GM12801 (cell line): Measurements from ENCODE around the gene THOC2.

Source experiments
- CTCF ChIP-seq: IDR thresholded peaks from one replicate; pipeline ENCODE4 v1.5.1; 2011; ENCODE audit warnings: control low read depth; ENCODE audit not compliant: insufficient read length; ENCODE audit errors: extremely low read depth

The THOC2 gene

DNA sequence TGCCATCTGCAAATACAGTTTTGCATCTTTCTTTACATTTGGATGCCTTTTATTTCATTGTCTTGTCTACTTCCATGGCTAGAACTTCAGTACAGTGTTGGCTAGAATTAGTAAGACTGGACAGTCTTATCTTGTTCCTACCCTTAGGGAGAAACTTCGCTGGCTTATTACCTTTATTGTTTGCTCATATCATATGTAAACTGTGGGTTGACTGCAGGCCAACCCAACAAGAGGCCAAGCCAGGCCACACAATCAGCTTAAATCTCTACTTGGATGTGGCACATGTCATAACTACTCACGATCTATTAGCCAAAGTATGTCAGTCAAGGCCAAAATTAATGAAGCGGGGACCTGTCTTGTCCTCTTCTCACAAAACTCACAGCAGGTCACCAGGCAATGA, 144.1 kb downstream of the THOC2 start:
- TF ChIP-seq CTCF: no peak

DNA sequence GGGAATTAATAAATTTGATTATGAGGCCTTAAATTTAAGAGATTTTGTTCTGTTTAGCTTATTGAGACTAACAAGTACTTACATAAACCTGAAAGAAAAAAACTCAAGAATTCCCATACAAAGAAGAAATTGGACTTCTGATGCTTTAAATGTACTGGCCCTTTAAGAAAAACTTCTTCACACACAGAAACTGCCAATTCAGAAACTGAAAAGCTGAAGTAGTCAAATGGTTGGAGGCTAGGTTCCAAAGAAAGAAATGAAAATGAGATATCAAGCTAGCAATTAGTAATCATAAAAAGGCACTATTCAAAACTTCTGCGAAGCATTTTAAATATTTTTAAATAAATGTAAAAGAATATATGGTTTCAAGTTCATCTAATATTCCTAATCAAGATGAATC, 151.3 kb downstream of the THOC2 start:
- no peak for TF ChIP-seq CTCF

- TF ChIP-seq CTCF: no peak
Observed at GRCh38 chrX:123580792-123581191, 152.1 kb downstream of the THOC2 start.

DNA sequence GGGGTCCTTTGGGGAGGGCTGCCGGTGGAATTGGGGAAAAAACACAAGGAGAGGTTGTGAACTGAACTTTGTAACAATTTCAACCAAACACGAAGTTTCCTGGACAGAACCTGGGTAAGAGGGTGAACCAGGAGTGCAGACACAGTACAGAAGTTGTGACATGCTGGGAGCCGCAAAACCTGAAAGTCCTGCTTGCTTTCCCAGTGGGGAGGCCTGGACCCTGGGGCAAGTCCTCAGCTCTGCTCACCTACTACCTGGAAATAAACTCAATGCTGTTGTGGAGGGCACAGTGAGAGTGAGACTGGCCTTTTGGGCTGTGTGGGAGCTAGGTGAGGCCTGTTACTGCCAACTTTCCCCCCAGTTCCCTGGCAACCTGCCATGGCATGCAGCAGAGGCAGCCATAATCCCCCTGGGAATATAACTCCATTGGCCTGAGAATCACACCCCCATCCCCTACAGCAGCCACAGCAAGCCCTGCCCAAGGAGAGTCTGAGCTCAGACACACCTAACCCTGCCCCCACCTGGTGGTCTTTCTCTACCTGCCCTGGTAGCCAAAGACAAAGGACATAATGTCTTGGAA, 162.8 kb downstream of the THOC2 start:
- TF ChIP-seq CTCF: no peak

DNA sequence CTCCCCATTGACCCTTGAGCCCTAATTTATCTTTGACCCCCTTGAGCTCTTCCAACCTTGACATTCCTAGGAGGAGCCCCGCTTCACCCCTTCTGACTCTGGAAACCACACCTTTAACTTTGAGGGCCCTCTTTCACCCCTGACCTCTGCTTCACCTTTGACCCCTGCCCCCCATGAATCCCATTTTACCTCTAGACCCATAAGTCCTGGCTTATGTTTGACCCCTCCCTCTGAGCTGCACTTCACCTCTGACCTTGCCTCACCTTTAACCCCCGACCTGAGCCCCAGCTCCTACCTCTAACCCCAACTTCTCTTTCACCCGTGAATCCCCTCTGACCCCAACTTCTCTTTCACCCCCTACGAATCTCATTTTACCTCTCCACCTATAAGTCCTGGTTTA, 169.7 kb downstream of the THOC2 start:
- no peak for TF ChIP-seq CTCF

DNA sequence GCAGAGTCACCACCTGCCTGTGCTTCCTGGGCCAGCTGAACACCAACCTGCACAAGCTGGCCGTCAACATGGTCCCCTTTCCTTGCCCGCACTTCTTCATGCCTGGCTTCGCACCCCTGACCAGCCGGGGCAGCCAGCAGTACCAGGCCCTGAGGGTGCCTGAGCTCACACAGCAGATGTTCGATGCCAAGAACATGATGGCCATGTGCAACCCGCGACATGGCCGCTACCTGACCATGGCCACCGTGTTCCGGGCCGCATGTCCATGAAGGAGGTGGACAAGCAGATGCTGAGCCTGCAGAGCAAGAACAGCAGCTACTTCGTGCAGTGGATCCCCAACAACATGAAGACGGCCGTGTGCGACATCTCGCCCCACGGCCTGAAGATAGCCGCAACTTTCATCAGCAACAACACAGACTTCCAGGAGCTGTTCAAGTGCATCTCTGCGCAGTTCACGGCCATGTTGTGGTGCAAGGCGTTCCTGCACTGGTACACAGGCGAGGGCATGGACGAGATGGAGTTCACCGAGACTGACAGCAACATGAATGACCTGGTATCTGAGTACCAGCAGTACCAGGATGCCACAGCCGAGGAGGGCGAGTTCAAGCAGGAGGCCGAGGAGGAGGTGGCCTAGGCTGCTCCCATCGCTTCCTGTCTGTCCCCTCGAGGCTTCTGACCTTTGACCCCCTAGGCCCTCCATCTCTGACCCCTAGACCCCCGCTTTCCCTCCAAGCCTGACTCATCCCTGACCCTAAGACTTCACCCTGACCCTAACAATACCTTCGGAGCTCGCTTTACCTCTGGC, 170.3 kb downstream of the THOC2 start:
- TF ChIP-seq CTCF: no peak

DNA sequence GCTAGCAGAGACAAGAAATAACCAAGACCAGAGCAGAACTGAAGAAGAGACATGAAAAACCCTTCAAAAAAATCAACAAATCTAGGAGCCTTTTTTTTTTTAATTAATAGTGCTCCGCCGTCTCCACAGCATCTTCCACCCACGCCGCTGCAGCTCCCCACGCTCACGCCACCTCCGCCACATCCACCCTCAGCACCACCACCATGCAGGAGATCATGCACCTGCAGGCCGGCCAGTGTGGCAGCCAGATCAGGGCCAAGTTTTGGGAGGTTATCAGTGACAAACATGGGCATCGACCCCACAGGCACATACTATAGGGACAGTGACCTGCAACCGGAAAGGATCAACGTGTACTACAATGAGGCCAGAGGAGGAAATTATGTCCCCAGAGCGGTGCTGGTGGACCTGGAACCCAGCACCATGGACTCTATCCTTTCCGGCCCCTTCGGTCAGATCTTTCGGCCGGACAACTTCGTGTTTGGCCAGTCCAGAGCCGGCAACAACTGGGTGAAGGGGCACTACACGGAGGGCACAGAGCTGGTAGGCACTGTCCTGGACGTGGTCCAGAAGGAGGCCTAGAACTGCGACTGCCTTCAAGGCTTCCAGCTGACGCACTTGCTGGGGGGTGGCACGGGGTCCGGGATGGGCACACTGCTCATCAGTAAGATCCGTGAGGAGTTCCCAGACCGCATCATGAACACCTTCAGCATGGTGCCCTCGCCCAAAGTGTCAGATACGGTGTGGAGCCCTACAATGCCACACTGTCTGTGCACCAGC, 171.2 kb downstream of the THOC2 start:
- no peak for TF ChIP-seq CTCF
